Measurements from ENCODE around the gene ALPP.
"Not testable (repeated sequence)": the region's sequence is repeated elsewhere in the genome, so short reads cannot be mapped to it uniquely, and the experiment has no call there.

The ALPP gene

DNA sequence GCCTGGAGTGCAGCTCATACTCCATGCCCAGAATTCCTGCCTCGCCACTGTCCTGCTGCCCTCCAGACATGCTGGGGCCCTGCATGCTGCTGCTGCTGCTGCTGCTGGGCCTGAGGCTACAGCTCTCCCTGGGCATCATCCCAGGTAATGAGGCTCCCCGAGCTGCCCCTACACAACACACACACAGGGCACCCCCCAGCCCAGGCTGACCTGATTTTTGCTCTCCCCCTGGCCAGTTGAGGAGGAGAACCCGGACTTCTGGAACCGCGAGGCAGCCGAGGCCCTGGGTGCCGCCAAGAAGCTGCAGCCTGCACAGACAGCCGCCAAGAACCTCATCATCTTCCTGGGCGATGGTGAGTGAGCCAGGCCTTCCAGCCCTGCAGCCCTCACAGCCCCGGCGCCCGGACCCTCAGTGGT lies at the start of gene ALPP:
TSS of gene ALPP (plus strand) at position 17 of the 417 bp plus-strand sequence. CDS start at position 69, 52 bp downstream.
- peak in 1 of 2 donors; percentile 54 for DNase-seq
- intact Hi-C loops (cut with DNase I; ENCODE audit: low total_unique reads); H3K27ac ChIP-seq; H3K4me3 ChIP-seq; H3K4me1 ChIP-seq; H3K36me3 ChIP-seq; H3K9me3 ChIP-seq: not testable (repeated sequence)
- H3K27me3 ChIP-seq: peaks cover 0 to 54% of the 10 kb centered on the region in 2 donors

DNA sequence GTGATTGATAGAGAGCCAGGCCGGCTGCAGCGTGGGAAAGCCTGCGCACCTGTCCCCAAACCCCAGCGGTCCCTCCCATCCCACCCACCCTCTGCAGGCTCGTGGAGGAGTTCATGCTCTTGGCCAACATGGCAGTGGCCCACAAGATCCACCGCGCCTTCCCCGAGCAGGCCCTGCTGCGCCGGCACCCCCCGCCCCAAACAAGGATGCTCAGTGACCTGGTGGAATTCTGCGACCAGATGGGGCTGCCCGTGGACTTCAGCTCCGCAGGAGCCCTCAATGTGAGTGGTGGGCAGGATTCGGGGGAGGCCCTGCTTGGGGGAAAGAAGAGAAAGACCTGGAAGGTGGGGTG lies 48.9 kb upstream of the ALPP start:
- DNase-seq: peak in 1 of 2 donors; percentile 51
- Histone ChIP-seq H3K27me3 (no peaks in the 10 kb centered on the region), H3K4me1 (no peaks in the 10 kb centered on the region), H3K36me3 (peaks cover 0 to 15% (median 12%) of the 10 kb centered on the region in 3 donors), H3K27ac (no peak overlapping the region), H3K4me3 (no peak overlapping the region), H3K9me3 (no peaks in the 10 kb centered on the region)
- TF ChIP-seq, protein P1, sequence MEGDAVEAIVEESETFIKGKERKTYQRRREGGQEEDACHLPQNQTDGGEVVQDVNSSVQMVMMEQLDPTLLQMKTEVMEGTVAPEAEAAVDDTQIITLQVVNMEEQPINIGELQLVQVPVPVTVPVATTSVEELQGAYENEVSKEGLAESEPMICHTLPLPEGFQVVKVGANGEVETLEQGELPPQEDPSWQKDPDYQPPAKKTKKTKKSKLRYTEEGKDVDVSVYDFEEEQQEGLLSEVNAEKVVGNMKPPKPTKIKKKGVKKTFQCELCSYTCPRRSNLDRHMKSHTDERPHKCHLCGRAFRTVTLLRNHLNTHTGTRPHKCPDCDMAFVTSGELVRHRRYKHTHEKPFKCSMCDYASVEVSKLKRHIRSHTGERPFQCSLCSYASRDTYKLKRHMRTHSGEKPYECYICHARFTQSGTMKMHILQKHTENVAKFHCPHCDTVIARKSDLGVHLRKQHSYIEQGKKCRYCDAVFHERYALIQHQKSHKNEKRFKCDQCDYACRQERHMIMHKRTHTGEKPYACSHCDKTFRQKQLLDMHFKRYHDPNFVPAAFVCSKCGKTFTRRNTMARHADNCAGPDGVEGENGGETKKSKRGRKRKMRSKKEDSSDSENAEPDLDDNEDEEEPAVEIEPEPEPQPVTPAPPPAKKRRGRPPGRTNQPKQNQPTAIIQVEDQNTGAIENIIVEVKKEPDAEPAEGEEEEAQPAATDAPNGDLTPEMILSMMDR (IDR thresholded peaks at IDR 0.05): no peak
- intact Hi-C loops (cut with DNase I; ENCODE audit: low total_unique reads): loop anchor here (5.0 kb wide), 1 partner anchor 637 kb away; no protein-coding TSS in a partner anchor

DNA sequence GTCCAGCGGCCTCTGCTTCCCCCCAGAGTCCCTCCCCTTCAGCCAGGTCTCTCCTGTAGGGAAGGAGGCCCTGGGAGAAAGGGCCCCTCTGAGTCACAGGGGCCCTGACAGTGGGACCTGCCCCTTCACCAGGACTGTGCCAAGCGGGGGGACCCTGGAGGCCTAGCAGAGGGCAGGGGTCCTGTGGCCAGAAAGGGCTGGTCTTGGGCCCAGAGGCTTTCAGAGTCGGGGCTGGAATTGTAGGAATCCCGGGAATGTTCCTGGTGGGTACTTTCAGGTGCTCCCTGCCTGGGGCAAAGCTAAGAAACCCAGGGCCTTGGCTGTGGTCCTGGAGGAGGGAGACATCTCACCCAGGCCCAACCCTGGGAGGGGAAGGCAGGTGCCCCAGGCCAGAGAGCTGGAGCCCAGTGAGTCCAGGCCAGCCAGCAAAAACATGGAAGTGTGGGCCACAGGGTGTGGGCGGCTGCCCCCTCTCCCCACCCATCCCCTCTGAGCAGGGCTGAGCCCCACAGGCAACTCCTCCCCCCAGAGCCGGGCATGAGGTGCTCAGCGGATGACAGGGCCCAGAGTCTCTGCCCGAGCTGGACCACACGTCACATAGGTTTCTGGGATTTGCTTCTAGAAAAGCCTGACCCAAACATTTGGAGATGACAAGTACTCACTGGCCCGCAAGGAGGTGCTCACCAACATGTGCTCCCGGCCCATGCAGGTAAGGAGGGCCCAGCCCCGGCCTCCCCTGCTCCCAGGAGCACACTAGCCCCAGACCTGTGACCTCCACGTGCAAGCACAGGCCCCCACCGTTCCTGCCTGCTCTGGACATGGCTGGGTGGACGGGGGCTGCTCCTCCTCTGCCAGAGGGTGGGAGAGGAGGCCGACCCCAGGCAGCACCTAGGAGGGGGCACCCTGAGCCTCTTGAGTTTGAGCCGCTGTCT lies 48.2 kb upstream of the ALPP start:
- TF ChIP-seq, protein P1 (IDR thresholded peaks at IDR 0.05): no peak
- Histone ChIP-seq H3K9me3 (no peaks in the 10 kb centered on the region), H3K4me3 (no peak overlapping the region), H3K36me3 (peaks cover 0 to 18% (median 12%) of the 10 kb centered on the region in 3 donors), H3K27me3 (no peaks in the 10 kb centered on the region), H3K4me1 (no peaks in the 10 kb centered on the region), H3K27ac (no peak overlapping the region)
- peak in 1 of 2 donors; percentile 54 for DNase-seq
- intact Hi-C loops (cut with DNase I; ENCODE audit: low total_unique reads): loop anchor here (5.0 kb wide), 1 partner anchor 638 kb away; no protein-coding TSS in a partner anchor

DNA sequence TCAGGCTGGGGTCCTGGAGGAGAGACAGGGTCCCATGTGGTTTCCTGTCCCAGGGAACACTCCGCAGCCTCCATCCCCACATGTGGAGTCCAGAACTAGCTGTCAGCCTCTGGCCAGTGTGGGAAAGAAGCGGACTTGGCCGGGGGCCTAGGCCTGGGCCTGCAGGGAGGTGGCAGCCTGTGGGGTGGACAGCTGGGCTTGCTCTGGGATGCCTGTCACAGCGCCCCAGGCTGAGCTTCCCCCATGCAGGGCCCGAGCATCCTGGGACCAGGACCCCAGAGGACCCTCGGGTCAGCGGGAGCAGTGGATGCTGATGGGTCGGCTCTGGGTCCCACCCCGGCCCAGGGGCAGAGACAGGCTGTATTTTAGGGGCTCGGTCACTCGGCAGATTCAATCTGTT lies 47.5 kb upstream of the ALPP start:
- not testable (repeated sequence) for H3K9me3 ChIP-seq, H3K27ac ChIP-seq, H3K4me1 ChIP-seq, H3K4me3 ChIP-seq, H3K27me3 ChIP-seq
- H3K36me3 ChIP-seq: peaks cover 0 to 25% (median 20%) of the 10 kb centered on the region in 3 donors
- intact Hi-C loops (cut with DNase I; ENCODE audit: low total_unique reads): loop anchor here (5.0 kb wide), 1 partner anchor 639 kb away; no protein-coding TSS in a partner anchor
- peak in 1 of 2 donors; percentile 48 for DNase-seq

DNA sequence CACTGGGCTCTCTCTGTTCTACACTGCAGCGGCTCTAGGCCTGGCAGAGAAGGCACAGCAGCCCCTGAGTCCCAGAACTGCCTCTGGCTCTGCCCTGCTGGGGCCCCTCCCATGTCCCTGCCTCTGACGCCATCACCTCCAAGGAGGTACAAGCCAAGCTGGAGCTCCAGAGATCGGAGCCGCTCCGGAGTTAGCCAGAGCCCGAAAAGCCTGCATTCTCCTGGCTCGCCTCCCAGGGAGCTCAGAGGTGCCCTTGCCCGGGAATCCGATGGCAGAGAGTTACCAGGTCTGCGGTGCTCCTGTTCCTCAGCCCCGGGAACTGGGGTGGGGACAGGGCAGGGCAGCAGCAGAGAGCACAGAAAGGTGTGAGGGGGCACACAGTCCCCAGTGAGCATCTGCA lies 46.9 kb upstream of the ALPP start:
- H3K4me3 ChIP-seq, H3K4me1 ChIP-seq, H3K9me3 ChIP-seq, H3K27ac ChIP-seq, H3K27me3 ChIP-seq: not testable (repeated sequence)
- intact Hi-C loops (cut with DNase I; ENCODE audit: low total_unique reads): loop anchor here (5.0 kb wide), 1 partner anchor 639 kb away; no protein-coding TSS in a partner anchor
- peaks cover 0 to 31% (median 25%) of the 10 kb centered on the region in 3 donors for H3K36me3 ChIP-seq
- DNase-seq: peak in 1 of 2 donors; percentile 28

DNA sequence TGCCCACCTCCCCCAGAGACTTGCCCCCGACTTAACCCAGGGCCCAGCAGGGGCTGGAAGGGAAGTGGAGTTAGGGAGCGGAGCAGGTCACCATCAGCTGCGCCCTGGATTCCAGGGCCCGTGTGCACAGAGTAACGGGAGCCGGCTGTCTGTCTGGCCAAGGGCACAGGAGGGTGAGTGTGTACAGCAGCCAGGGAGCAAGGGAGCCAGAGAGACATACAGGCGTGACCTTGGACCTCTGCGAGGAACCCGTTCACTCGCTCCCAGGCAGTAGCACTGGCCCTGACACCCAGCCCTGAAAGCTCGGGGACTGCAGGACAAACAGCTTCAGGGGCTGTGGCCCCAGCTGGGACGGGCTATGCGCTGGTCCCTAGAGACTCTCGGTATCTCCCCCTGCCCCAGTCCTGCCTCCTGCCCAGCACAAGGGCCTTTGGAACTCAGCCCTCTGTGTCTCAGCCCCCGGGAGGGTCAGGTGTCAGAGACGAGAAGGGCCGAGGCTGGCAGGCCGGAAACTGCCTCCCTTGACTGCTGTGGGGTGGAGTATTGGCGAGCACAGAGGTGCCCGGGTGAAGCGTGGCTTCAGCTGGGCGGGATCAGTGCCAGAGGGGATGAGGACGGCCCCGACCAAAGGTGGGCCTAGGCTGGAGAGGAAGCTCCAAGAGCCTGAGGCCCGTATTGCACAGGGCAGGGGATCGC lies 46.2 kb upstream of the ALPP start:
- H3K9me3 ChIP-seq, H3K4me1 ChIP-seq, H3K27me3 ChIP-seq, H3K27ac ChIP-seq, H3K4me3 ChIP-seq: not testable (repeated sequence)
- peak; percentile 15 to 54 for DNase-seq
- intact Hi-C loops (cut with DNase I; ENCODE audit: low total_unique reads): loop anchor here (5.0 kb wide), 1 partner anchor 640 kb away; no protein-coding TSS in a partner anchor
- peaks cover 0 to 39% (median 31%) of the 10 kb centered on the region in 3 donors for H3K36me3 ChIP-seq

DNA sequence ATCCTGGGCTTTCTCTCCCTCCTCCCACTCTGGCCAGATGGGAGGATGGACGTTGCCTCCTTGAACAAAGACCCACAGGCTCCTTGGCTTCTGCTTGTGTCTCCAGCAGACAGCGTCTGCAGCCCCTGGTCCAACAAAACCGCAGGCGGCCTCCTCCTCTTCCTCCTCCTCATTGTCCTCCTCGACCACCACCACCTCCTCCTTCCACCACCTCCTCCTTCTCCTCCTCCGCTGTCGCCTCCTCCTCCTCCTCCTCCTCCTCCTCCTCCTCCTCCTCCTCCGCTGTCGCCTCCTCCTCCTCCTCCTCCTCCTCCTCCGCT lies 45.7 kb upstream of the ALPP start:
- Histone ChIP-seq H3K27me3 (no peaks in the 10 kb centered on the region), H3K4me3 (no peak overlapping the region), H3K9me3 (no peaks in the 10 kb centered on the region), H3K36me3 (peaks cover 0 to 41% (median 31%) of the 10 kb centered on the region in 3 donors), H3K27ac (no peak overlapping the region), H3K4me1 (no peaks in the 10 kb centered on the region)
- intact Hi-C loops (cut with DNase I; ENCODE audit: low total_unique reads): loop anchor here (5.0 kb wide), 1 partner anchor 641 kb away; no protein-coding TSS in a partner anchor
- peak in 1 of 2 donors; percentile 57 for DNase-seq
- TF ChIP-seq, protein P1 (IDR thresholded peaks at IDR 0.05): no peak

All from tibial artery (tissue), 4 donors.